Measurements from ENCODE around the gene DSN1. TPM values are rescaled to one million over a fixed set of nuclear protein-coding genes. Genes with fewer than 3 reads are reported as not detected.
A peak's percentile ranks its signal among the peaks of the same experiment; 100 is the strongest.

Gene DSN1
- total RNA-seq, 2 experiments from 2014 or later: 23.0 to 24.7 TPM

- CTCF ChIA-PET: interaction anchor here (0.6 to 0.8 kb wide), 2 partner anchors 75 to 1889 kb away, joined by 3 read pairs; no protein-coding TSS in a partner anchor
These were observed 19.9 kb upstream of the DSN1 start for GRCh38 chr20:36793294-36794115.

DNA sequence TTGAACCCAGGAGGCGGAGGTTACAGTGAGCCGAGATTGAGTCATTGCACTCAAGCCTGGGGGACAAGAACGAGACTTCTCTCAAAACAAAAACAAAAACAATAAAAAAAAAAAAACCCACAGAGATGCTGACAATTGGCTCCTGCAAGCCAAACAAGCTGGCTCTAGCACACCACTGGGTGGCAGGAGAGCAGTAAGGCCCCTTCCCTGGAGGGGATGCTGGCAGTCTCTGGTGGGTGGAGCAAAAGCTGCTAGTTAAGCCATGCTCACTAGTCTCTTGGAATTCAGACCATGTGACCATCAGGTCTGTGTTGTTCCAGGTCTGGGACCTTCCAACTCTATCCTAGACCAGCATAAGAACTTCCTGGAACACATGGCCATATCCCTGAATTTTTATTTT is 18.9 kb upstream of the DSN1 start:
- intact Hi-C loops (cut with micrococcal nuclease): no loop called here
- CTCF ChIA-PET: interaction anchor here (0.6 kb wide), 1 partner anchor 31 kb away, joined by 3 read pairs; no protein-coding TSS in a partner anchor
- no peaks in the 10 kb centered on the region for H3K9me3 Mint-ChIP-seq
- no peaks in the 10 kb centered on the region for H3K36me3 Mint-ChIP-seq (ENCODE audit: low read depth)
- no peak overlapping the region for H3K4me3 Mint-ChIP-seq
- DNase-seq: peak; percentile 20
- no peak overlapping the region for H3K27ac Mint-ChIP-seq
- no peaks in the 10 kb centered on the region for H3K27me3 Mint-ChIP-seq (ENCODE audit: low read depth)
- no peaks in the 10 kb centered on the region for H3K4me1 Mint-ChIP-seq (ENCODE audit: low read depth)

More at GRCh38 chr20:36793294-36794115, 19.9 kb upstream of the DSN1 start:
- no peaks in the 10 kb centered on the region for H3K4me1 Mint-ChIP-seq (ENCODE audit: low read depth)
- H3K27me3 Mint-ChIP-seq (ENCODE audit: low read depth): no peaks in the 10 kb centered on the region
- H3K27ac Mint-ChIP-seq: no peak overlapping the region
- no peak for DNase-seq
- intact Hi-C loops (cut with micrococcal nuclease): no loop called here
- H3K9me3 Mint-ChIP-seq: no peaks in the 10 kb centered on the region
- no peak overlapping the region for H3K4me3 Mint-ChIP-seq
- H3K36me3 Mint-ChIP-seq (ENCODE audit: low read depth): no peaks in the 10 kb centered on the region

- Mint-ChIP-seq H3K4me3 (no peak overlapping the region), H3K9me3 (no peaks in the 10 kb centered on the region), H3K27ac (no peak overlapping the region), H3K27me3 (ENCODE audit: low read depth) (no peaks in the 10 kb centered on the region), H3K36me3 (ENCODE audit: low read depth) (no peaks in the 10 kb centered on the region), H3K4me1 (ENCODE audit: low read depth) (no peaks in the 10 kb centered on the region)
- intact Hi-C loops (cut with micrococcal nuclease): no loop called here
- DNase-seq: no peak
- CTCF ChIA-PET: no interaction called here
These were observed 18.3 kb upstream of the DSN1 start for GRCh38 chr20:36791862-36792261.

DNA sequence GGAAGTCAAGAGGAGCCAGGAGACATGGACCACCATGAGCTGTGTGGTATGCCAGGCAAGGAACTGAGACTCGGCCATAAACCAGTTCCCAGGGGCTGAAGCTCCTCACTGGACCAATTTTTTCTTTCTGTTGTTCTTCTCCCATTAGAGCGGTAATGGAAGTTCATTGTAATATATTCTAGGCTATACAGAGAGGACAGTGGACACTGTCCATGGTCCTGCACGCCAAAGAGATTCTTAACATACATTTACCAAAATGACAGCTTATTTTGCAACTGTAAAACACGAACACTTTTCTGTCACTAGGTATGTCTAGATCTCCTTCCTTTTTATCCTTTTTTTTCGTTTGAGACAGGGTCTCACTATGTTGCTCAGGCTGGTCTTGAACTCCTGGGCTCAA is 13.1 kb upstream of the DSN1 start:
- intact Hi-C loops (cut with micrococcal nuclease): no loop called here
- H3K4me3 Mint-ChIP-seq: no peak overlapping the region
- no peak overlapping the region for H3K27ac Mint-ChIP-seq
- no peaks in the 10 kb centered on the region for H3K36me3 Mint-ChIP-seq (ENCODE audit: low read depth)
- H3K4me1 Mint-ChIP-seq (ENCODE audit: low read depth): no peaks in the 10 kb centered on the region
- CTCF ChIA-PET: interaction anchor here (0.7 kb wide), 1 partner anchor 22 kb away, joined by 3 read pairs; no protein-coding TSS in a partner anchor
- no peaks in the 10 kb centered on the region for H3K9me3 Mint-ChIP-seq
- no peaks in the 10 kb centered on the region for H3K27me3 Mint-ChIP-seq (ENCODE audit: low read depth)
- DNase-seq: no peak

DNA sequence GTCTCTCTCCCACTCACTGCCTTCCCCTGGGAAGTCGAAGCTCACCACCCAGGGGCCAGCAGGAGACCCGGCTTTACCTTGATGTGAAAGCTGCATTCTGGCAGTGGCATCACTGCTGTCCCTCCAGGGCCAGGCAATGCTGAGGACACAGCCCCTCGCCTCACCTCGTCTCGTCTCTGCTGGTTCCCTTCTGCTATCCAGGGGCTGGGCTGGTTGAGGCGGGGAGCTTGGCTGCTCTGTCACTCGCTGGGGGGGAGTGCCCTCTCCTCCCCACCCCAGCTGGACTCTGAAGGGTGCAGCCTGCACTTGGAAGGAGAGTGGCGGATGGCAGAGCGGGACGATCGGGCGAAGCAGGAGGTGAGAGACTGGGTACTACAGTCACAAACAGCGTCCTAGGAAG is 12.7 kb upstream of the DSN1 start:
- no peaks in the 10 kb centered on the region for H3K36me3 Mint-ChIP-seq (ENCODE audit: low read depth)
- H3K9me3 Mint-ChIP-seq: no peaks in the 10 kb centered on the region
- no peak overlapping the region for H3K27ac Mint-ChIP-seq
- H3K4me3 Mint-ChIP-seq: no peak overlapping the region
- CTCF ChIA-PET: interaction anchor here (0.7 kb wide), 1 partner anchor 22 kb away, joined by 3 read pairs; no protein-coding TSS in a partner anchor
- H3K27me3 Mint-ChIP-seq (ENCODE audit: low read depth): no peaks in the 10 kb centered on the region
- intact Hi-C loops (cut with micrococcal nuclease): no loop called here
- H3K4me1 Mint-ChIP-seq (ENCODE audit: low read depth): no peaks in the 10 kb centered on the region
- DNase-seq: no peak

DNA sequence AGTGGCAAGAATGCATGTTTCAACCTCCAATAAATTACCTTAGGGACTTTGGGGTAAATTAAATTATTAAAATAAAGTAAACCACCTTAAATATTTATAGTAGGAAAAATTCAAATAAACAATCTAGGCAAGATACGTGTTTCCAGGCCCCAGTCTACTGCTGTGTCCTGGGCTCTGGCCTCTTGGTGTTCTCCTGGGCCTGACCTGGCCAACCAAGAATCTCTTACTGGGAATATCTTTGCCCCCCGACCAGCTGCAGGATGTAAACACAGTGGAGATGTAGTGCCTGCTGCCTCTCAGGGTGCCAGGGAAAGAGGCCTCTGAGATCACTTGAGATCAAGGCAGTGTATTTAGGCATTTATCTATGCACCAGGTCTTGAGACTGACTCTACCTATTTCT is 11.7 kb upstream of the DSN1 start:
- Mint-ChIP-seq H3K4me3 (no peak overlapping the region), H3K4me1 (ENCODE audit: low read depth) (no peaks in the 10 kb centered on the region), H3K27ac (no peak overlapping the region), H3K9me3 (no peaks in the 10 kb centered on the region), H3K36me3 (ENCODE audit: low read depth) (no peaks in the 10 kb centered on the region), H3K27me3 (ENCODE audit: low read depth) (no peaks in the 10 kb centered on the region)
- intact Hi-C loops (cut with micrococcal nuclease): no loop called here
- CTCF ChIA-PET: no interaction called here
- DNase-seq: no peak

GRCh38 chr20:36784900-36785299 is 11.3 kb upstream of the DSN1 start:
- H3K27me3 Mint-ChIP-seq (ENCODE audit: low read depth): no peaks in the 10 kb centered on the region
- CTCF ChIA-PET: interaction anchor here (0.5 kb wide), 1 partner anchor 58 kb away, joined by 5 read pairs; no protein-coding TSS in a partner anchor
- no peaks in the 10 kb centered on the region for H3K4me1 Mint-ChIP-seq (ENCODE audit: low read depth)
- intact Hi-C loops (cut with micrococcal nuclease): no loop called here
- H3K4me3 Mint-ChIP-seq: no peak overlapping the region
- no peak for DNase-seq
- no peak overlapping the region for H3K27ac Mint-ChIP-seq
- no peaks in the 10 kb centered on the region for H3K36me3 Mint-ChIP-seq (ENCODE audit: low read depth)
- no peaks in the 10 kb centered on the region for H3K9me3 Mint-ChIP-seq

GRCh38 chr20:36784116-36784515 is 10.6 kb upstream of the DSN1 start:
- Mint-ChIP-seq H3K36me3 (ENCODE audit: low read depth) (no peaks in the 10 kb centered on the region), H3K27ac (no peak overlapping the region), H3K27me3 (ENCODE audit: low read depth) (no peaks in the 10 kb centered on the region), H3K4me3 (no peak overlapping the region), H3K9me3 (no peaks in the 10 kb centered on the region), H3K4me1 (ENCODE audit: low read depth) (no peaks in the 10 kb centered on the region)
- no peak for DNase-seq
- intact Hi-C loops (cut with micrococcal nuclease): no loop called here
- CTCF ChIA-PET: interaction anchor here (0.5 kb wide), 1 partner anchor 59 kb away, joined by 5 read pairs; no protein-coding TSS in a partner anchor

DNA sequence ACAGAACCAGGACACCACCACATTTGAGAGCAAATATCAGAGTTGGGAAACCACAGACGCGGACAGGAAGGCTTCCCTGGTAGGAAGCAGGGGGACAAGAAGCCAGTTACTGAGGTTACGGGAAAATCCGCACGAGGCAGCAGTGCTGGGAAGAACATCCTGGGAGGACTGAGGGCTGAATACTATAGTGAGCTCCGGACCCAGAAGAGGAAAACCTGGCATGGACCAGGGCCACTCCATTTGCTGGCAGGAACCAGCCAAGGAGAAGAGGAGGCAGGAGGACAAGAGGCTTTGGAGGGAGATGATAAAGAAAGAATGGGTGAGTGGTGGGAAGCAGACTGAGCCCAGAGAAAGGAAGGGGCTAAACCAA is 6.1 kb upstream of the DSN1 start:
- no peaks in the 10 kb centered on the region for H3K4me1 Mint-ChIP-seq (ENCODE audit: low read depth)
- no peak overlapping the region for H3K27ac Mint-ChIP-seq
- DNase-seq: no peak
- H3K9me3 Mint-ChIP-seq: no peaks in the 10 kb centered on the region
- H3K36me3 Mint-ChIP-seq (ENCODE audit: low read depth): no peaks in the 10 kb centered on the region
- intact Hi-C loops (cut with micrococcal nuclease): no loop called here
- CTCF ChIA-PET: no interaction called here
- H3K27me3 Mint-ChIP-seq (ENCODE audit: low read depth): no peaks in the 10 kb centered on the region
- H3K4me3 Mint-ChIP-seq: no peak overlapping the region

DNA sequence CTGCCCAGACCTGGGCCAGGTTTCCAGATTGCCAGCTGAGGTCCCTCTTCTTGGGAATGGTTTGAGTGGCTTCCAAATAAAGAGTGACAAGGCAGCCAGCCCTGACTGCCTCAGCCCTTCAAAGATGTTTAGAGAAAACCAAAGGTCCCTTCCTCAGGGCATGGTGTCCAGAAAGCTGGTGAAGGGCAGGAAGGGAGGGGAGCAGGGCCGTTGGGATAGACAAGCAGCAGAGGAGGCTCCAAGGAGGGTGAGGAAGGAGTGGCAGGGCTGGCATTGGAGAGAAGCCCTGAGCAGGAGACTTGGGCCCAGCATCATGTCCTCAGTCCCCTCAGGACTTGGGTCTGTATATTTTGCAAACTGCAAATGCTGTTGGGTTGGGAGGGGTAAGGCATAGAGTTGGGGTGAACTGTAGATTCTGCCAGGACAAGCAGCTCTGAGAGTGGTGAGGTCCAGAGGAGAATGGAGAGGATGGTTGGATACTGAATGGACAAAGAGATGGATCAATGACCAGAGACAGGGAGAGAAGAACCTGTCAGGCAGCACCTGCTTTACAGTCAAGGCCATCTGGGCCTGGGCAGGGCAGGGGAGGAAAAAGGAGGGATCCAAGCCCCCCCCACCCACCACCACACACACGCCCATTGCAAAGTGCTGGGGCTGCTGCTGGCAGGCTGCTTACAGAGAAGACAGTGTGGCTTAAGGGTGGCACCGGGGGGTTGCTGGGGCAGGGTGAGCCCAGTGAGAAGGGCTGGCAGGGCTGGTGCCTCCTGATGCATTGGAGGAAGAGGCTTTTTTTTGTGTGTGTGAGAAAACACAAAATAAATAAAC is 5.5 kb upstream of the DSN1 start:
- H3K4me1 Mint-ChIP-seq (ENCODE audit: low read depth): peaks cover 2% of the 10 kb centered on the region
- CTCF ChIA-PET: no interaction called here
- intact Hi-C loops (cut with micrococcal nuclease): no loop called here
- H3K27me3 Mint-ChIP-seq (ENCODE audit: low read depth): no peaks in the 10 kb centered on the region
- no peak overlapping the region for H3K4me3 Mint-ChIP-seq
- H3K36me3 Mint-ChIP-seq (ENCODE audit: low read depth): no peaks in the 10 kb centered on the region
- H3K9me3 Mint-ChIP-seq: no peaks in the 10 kb centered on the region
- H3K27ac Mint-ChIP-seq: no peak overlapping the region
- DNase-seq: no peak

DNA sequence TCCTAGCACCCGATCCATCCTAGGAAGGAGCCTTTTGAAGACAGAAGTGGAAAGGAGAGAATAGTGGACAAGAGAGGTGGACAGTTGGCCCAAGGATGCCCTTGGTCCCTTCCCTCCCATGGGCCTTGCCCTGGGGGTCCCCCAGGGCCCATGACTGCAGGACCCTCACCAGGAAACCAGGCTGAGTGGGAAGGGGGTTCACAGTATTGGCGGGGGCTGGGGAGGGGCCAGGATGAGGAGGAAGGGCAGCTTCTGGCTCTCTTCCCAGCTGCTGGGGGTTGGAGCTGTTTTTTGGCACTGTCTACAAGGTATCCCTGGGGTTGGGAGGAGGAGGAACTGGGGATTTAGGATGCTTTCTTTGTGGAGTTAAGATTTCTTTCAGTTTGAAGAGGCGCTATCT is 4.0 kb upstream of the DSN1 start:
- Mint-ChIP-seq H3K27me3 (ENCODE audit: low read depth) (no peaks in the 10 kb centered on the region), H3K9me3 (no peaks in the 10 kb centered on the region), H3K36me3 (ENCODE audit: low read depth) (no peaks in the 10 kb centered on the region), H3K4me3 (no peak overlapping the region), H3K27ac (no peak overlapping the region), H3K4me1 (ENCODE audit: low read depth) (peaks cover 6% of the 10 kb centered on the region)
- no peak for DNase-seq
- intact Hi-C loops (cut with micrococcal nuclease): no loop called here
- CTCF ChIA-PET: interaction anchor here (1.3 kb wide), 1 partner anchor 109 kb away, joined by 3 read pairs; no protein-coding TSS in a partner anchor

DNA sequence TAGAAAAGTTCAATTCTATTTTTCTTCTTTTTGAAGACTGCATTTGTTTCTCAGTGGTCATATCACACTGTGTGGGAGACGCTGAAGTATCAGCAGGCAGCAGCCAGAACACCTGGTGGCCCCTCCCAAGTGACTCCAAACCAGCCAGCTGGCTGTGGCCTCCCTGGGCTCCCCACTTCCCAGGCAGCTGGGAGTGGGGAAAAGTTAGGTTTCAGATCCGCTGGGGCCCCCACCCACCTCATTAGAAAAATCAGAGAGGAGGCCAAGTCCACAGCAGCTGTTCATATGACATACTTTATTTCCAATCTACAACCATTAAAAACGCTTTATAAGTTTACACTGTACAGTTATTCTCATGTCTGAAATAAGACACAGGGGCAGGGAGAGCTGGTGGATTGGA is 3.6 kb upstream of the DSN1 start:
- Mint-ChIP-seq H3K36me3 (ENCODE audit: low read depth) (no peaks in the 10 kb centered on the region), H3K27me3 (ENCODE audit: low read depth) (no peaks in the 10 kb centered on the region), H3K4me3 (no peak overlapping the region), H3K4me1 (ENCODE audit: low read depth) (peaks cover 9% of the 10 kb centered on the region), H3K9me3 (no peaks in the 10 kb centered on the region), H3K27ac (no peak overlapping the region)
- intact Hi-C loops (cut with micrococcal nuclease): no loop called here
- CTCF ChIA-PET: interaction anchor here (0.7 to 1.3 kb wide), 4 partner anchors 26 to 131 kb away, joined by 3 to 8 read pairs (median 4); partner anchors contain the start of gene SLA2
- no peak for DNase-seq

All from activated naive CD4-positive, alpha-beta T cell treated with anti-CD3 and anti-CD28 coated beads for 36 hours (primary cell).